Spleen (tissue), 7 donors: ENCODE measurements around the gene TRMT61A.

ENCODE experiments used
- CTCF ChIP-seq, 11 experiments: fragments of 200-600 bp in 7 of 11; fragments of 450-650 bp in 4 of 11; sonication (generic) in 4 of 11; IDR thresholded peaks in 8 of 11; conservative IDR thresholded peaks in 3 of 11; 1 replicate in 7 of 11; 2 replicates in 4 of 11; pipeline versions ENCODE4 v1.4.0 to v1.8.0; 2016 to 2021; ENCODE audit warnings: antibody characterized with exemption in 11 of 11, inconsistent platforms in 4 of 11, mild to moderate bottlenecking in 1 of 11
- POLR2A ChIP-seq, 3 donors: fragments of 450-650 bp; IDR thresholded peaks; one replicate each; pipeline ENCODE4 v1.5.1; 2017; ENCODE audit warnings: antibody characterized with exemption in 3 of 3, mild to moderate bottlenecking in 1 of 3
- donor health status: DM: no; HTN: no; CAD: no; lungs with moderate emphysema.
- donor health status: DM: no; HTN: no; CAD: no.
- donor health status: DM: no; HTN: no; CAD: no.

DNA sequence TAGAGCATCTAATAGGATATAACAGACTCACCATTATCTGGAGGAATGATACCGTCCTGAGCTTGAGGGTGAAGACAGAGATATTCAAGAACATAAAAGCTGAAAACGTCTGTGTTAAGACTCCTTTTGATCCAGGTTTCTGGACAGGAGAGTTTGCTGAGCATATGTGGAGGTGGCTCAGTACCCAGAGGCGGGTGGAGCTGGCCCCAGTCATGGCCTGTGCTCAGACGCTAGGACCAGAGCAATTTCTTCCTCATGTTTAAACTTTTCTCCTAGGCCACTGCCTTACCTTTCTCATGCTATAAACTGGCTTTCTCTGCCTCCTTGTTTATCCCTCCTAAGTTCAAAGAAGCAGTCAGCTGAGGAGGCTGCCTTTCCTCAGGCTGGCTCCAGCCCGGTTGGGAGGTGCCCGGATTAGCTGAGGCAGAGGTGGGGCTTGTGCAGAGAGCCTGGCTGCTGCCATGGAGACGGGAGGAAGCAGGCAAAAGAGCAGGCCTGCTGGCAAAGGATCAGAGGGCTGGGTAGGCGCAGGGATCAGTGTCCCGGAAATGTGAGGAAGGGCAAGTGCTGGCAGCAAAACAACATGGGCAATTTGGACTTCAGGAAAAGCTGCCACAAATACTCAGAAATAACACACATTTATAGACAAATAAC, 47.5 kb downstream of the TRMT61A start:
- TF ChIP-seq POLR2A (IDR thresholded peaks at IDR 0.05) = no peak
- TF ChIP-seq CTCF (IDR thresholded peaks at IDR 0.05 in 8 of 11, conservative IDR thresholded peaks at IDR 0.05 in 3 of 11) = no peak
